HG02588 (cell line): ENCODE data around the gene PRRC2C.

Experiments used
- ATAC-seq: cut with Tn5 transposase; IDR thresholded peaks from one replicate; pipeline ENCODE4 v1.9.1; 2021; ENCODE audit warnings: mild to moderate bottlenecking, moderate library complexity; ENCODE audit not compliant: unreplicated experiment

PRRC2C gene

GRCh38 chr1:171627020-171627419 lies 141.7 kb downstream of the PRRC2C start:
- ATAC-seq, result no peak

GRCh38 chr1:171628225-171628624 lies 142.9 kb downstream of the PRRC2C start:
- ATAC-seq, result no peak

- ATAC-seq, result no peak
Observed at GRCh38 chr1:171635661-171636060, 150.3 kb downstream of the PRRC2C start.

GRCh38 chr1:171636141-171636540 lies 150.8 kb downstream of the PRRC2C start:
- ATAC-seq, result no peak

DNA sequence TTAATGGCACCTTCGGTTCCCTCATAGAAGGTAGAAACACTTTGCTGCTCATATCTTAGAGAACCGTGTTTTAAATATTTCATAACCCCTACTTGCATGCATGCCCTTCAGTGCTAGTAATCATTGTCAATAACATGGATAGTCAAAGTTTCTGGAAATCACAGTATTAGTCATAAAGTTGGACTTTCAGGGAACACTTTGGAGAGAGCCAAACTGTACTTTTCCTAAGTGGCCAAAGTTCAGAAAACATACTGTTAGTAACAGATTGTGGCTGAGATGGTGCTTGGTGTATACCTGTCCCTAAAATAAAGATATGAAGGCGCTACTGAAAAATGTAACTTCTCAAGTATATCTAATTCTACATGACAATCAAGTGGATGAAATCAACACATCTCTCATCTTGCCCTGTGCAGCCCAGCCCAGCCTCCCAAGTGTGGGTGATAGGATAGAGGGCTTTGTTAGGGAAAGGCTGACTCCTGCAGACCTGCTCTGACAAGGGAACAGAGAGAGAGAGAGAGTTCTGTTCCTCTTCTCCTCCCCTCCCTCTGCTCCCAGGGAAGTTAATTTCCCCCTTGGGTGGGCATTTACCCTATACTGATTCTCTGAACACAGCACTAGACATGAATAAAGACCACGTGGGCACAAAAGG lies 152.7 kb downstream of the PRRC2C start:
- no peak for ATAC-seq

DNA sequence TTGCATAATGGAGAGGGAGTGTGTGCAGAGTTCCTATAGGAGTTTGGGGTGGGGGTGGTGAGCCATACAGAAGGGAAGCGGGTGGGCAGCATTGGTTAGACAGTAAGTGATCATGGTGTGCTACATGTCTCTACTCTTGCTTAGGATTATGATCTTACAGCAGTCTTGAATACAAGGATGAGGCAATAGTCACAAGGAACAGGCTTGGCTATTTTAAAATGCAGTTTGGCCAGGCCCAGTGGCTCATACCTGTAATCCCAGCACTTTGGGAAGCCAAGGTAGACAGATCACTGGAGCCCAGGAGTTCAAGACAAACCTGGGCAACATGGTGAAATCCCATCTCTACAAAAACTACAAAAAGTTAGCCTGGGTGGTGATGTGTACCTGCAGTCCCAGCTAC lies 154.9 kb downstream of the PRRC2C start:
- ATAC-seq, result no peak

GRCh38 chr1:171641076-171641864 lies 155.9 kb downstream of the PRRC2C start:
- no peak for ATAC-seq

GRCh38 chr1:171642197-171642596 lies 156.9 kb downstream of the PRRC2C start:
- ATAC-seq, result no peak
